Tongue (tissue), 2 donors: ENCODE data around the gene ARID1B. TPM values are rescaled to one million over a fixed set of nuclear protein-coding genes. Genes with fewer than 3 reads are reported as not detected.

Experiments
- DNase-seq: peaks from one replicate; pipeline ENCODE4 v3.0.0-alpha.2; 2015
- total RNA-seq: library from RNA; depleted of rRNA; stranded (reverse); fragments of >200 nt; gene quantifications from one replicate; pipeline ENCODE4 v1.2.3, GENCODE V29; 2014

Gene ARID1B
- total RNA-seq, 1 donor from 2014 or later, result 143 TPM

DNA sequence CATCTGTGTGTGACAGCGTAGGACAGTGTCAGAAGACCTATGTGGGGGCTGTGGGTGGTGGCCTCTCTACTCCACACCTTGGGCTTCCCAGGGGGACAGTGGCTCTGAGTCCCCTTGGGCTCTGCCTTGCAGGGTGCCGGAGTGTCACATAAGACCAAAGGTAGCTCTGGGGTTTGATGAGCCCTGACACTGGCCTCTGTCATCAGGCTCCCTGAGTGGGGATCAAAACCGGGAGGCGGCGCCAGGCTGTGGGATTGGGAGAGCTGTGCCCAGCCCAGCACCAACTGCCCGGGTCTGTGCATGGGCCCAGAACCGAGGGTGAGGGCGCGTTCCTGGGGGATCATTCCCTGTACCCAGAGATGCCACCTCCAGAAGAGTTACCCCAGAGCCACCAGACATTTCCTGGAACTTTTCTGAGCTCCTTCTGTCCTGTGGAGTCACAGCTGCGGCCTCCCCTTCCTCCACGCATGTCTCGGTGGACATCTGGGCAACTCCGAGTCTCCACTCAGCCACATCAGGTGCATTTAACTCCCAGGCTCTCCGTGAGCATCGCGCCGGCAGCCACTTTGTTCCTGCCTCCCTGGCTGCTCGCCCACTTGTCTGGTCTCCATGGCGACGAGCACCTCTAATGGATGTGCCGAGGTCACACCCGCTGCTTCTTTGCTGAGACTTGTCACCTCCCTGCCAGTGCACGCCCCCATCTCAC is 451.4 kb downstream of the ARID1B start:
- DNase-seq, result peak; percentile 28

DNA sequence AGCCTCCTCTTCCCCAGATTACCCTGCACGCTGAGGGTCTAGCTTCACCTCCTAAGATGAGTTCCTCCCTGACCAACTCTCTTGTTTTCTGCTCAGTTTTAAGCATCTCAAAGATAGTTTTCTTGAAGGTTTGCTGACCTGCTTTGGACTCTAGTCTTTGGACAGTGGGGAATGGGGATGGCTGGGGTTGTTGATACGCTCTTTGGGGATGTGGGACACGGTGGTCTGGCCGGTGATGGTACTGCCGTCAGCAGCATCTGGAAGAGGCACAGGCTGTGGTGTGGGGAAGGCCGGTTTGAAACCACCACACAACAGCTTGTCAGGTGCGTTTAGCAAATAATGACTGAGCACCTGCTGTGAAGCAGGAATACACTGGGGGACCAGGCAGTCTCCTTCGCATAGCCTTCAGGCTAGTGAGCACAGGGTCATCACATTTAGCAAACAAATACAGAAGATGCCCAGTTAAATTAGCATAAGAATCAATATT is 452.0 kb downstream of the ARID1B start:
- DNase-seq, result no peak

DNA sequence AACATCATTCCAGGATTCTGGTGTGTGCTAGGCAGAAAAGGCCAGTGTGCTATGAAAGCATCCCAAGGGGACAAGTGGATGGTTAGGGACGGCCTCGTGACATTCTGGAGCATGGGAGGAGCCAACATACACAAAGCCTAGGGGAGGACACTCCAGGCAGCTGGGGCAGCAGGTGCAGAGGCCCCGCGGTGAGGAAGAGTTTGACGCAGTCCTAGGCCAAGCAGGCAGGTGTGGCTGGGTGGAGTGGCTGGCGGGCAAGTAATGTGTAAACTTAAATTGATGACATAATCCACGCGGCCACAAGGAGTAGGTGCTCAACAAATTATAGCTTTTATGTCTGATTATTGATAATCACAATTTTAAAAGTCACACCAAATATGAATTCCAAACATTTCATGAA is 452.5 kb downstream of the ARID1B start:
- peak; percentile 55 for DNase-seq

DNA sequence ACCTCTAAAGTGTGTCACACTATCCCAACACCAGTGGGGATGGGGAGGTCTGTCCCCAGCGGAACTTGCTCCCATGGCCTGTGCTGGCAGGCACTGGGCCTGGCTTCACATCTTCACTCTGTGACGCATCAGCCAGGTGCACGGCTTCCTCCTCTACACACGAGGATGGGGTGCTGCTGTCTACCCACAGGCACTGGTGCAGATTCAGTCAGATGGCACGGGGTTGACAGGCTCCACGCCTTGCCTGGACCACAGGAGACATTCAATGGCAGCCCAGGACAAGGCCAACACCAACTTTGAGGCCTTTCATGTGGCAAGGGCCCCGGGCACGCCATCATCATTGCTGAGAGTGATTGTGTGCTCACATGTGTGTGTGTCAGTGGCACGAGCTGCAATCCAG is 453.7 kb downstream of the ARID1B start:
- DNase-seq, result no peak

DNA sequence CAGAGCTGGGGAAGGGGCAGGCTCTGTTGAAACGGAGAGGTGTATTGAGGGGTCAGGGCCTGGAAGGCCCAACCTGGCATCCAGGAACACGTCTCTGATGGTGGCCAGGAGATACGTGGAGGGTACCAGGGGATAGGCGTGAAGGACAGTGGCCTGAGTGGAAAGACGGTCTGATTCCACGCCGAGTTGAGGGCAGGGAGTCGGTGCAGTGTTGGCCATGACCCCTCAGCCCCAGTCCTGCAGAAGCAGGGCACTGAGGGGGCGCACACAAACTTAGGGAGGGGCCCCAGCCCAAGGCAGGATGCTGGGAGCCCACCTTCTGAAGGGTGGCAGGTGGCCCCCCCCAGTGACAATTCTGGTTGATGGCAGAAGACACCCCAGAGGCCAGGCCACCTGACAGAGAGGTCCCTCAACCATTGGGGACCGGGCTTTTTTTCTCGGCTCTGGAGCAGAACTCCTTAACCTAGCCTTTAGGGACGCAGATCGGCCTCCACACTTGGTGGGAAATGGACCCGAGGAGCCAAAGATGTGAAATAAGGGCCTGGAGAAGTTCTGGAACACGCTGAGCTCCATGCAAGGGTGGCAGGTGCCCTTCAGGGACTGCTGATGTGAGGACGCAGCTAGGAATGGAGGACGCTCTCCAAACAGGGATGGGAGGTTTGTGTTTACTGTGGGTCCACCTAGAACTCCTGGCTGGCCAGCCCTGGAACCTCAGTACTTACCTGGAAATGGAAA is 455.1 kb downstream of the ARID1B start:
- DNase-seq, result no peak

DNA sequence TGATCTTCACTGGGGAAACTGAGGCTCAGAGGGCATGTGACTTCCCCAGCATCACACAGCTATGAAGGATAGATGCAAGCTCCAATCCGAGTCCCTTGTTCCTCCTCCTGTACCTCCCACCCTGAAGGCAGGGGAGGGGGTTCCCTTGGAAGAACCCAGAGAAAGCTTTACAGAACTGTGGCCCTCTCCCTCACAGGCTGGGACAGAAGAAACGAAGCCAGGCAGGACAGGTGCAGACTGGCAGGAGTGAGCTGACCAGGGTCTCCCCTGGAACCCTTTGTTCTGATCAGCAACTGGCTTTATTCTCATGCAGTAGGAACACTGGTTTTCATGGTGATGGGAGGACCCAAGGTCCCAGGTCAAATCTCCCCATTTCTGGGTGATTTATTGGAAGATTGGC is 456.0 kb downstream of the ARID1B start:
- DNase-seq, result no peak

DNA sequence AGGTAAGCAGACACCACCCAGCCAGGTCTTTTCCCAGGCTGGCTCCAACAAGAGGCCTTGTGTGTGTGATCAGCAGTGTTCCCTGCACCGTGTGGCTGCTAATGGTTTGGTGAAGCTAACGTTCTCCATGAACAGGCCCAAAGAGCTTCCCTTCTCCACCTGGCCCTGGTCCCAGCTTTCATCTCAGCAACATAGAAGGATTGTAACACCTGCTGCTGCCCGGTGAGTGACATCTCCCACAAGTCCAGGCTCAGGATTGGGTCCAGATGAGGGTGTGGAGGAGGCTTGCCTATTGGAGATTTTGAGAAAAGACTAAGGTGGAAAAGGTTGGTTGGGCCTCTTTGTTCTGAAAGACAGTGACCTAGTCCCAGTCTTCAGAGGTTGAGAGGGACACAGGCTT is 456.5 kb downstream of the ARID1B start:
- peak; percentile 32 for DNase-seq

DNA sequence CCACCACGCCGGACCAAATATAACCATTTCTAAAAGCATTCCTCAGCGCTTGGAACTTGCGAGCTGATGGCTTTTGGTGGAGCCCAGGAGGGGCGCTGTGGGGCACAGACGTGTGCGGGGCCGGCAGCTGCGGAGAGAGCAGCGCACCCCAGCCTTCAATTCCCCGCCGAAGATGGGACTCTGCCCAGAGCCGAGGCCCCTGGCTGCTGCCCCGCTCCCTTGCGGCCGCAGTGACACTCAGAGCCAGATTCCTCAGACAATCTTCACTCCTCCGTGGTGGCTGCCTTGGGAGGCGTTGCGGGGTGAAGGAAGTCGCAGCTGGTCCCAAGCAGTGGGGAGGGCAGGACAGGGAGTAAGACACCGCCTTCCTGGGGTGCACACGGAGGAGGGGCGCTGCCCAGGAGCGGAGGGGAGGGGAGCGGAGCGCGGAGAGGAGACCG is 458.4 kb downstream of the ARID1B start:
- DNase-seq, result peak; percentile 78

DNA sequence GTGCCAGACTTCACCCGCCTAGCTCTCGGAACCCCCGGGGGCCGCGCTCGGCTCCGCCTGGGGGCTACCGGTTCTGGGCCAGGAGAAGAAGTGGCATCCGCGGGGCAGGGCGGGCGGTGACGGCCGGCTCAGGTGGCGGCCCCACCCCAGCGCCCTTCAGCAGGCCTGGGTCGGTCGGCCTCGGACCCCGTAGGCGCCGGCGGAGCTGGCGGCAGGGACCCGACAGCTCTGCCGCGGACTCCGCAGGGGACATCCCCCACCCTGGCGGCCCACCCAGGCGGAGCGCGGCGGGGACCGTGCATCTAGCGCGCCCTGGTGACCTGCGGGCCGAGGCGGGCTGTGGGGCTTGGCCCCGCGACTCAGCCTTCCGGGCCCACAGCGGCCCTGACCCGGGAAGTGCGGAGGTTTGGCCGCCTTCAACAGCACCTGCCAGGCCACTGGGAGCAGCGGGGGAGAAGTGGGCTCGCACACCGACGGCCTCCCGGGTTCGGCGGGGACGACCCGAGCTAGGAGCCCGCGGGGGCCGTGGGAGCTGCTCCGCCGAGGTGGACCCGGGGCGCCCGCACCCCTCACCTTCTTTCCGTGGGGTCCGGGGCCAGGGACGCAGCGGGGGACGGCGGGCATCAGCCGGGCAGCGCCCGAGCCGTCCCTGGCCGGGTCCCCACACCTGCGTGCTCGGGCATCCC is 459.0 kb downstream of the ARID1B start:
- DNase-seq, result no peak

DNA sequence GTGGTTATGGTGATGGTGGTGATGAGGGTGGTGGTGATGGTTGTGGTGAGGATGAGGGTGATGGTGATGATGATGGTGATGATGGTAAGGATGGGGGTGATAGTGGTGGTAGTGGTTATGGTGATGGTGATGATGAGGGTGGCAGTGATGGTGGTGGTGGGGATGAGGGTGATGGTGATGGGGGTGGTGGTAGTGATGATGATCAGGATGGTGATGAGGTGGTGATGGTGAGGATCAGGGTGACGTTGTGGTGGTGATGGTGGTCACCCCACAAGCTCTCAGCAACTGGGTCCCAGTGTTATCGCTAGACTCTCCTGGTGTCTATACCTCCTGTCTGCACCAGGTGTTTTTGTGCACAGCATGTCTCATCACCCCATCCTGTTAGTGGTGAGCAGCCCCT is 461.2 kb downstream of the ARID1B start:
- DNase-seq, result no peak

DNA sequence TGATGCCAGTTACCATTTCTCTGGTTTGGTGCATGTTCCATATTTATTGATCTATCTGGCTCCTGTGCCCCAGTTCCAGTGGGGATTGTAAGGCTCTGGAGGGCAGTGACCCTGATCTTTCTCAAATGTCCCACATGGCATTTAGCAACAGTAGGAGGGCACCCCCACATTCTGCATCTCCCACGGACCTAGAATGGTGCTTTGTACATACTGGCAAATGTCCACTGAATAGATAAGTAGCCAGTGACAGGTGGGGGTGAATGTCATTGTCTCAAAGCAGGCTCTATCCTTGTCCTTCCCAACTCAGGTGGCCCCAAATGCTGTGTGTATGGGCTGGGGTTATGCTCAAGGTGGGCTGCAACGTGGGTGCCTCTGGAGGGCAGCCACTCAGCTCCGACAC is 462.0 kb downstream of the ARID1B start:
- DNase-seq, result no peak

DNA sequence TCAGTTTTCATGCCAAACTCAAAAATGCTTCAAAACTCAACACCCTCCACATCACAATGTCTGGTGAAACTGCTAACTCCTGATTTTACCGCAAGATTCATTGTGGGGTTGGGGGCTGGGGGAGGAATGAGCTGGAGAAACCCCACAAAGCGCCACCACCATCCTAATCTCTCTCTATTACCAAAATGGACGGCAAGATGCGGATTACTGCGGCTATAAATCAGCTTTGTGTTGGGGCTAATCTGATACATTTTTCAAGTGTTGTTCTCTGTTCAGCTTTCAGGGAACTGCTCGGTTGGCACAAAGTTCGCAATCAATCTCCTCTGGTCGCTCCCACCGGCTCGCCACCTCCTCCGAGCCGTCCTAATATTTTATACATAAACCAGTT is 462.5 kb downstream of the ARID1B start:
- no peak for DNase-seq

DNA sequence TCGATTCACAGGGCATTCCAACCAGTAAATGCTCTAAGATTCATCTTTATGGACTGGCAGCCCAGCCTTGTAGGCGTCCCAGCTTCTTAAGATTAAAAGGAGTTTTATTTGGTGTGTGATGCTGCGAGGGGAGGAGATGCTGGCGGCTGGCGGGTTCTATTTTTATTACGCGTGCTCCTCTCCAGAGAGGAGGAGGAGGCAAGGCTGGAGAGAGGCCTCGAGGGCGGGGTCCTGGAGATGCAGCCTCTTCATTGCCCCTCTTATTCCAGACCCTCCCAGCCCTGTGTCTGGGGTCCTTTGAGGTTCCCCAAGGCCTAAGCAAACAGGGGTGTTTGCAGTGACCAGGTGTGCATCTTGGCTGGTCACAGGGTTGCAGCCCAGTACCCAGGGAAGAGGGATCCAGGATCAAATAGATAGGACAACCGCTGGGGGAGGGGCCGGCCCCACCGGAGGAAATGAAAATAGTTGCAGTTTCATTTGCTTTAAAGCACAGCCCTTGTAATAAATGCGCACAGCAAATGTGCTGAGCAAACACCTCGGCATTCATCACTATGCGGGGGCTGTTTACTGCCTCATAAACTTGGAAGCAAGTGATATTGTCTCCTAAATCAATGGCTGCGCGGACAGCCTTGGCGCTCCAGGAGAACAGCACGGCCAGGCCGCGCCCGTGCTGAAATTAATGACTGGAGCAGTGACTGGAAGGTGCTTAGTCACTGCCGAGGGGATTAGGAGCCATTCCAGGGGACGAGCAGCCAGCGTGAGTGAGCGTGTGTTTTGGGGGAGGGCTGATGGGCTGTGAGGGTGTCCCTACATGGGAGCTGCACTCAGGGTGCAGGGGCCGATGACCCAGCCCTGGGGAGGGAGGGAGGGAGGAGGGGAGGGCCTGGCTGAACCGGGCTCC is 463.1 kb downstream of the ARID1B start:
- DNase-seq, result no peak

DNA sequence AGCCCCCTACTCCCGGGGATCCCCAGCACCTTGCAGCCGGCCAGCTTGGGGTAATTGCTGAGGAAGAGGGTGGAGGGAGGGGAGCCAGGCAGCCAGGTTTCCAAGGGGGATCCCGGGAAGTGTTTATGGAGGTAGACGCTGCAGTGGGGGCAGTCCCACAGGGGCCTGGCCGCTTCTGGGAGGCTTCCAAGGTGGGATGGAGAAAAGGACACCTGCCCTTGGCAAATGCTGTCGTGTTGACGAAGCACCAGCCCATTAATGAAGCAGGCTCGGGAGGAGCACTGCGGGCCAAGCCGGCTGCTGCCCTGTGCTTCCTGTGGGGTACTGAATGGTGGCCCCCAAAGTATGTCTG is 463.8 kb downstream of the ARID1B start:
- DNase-seq, result no peak

DNA sequence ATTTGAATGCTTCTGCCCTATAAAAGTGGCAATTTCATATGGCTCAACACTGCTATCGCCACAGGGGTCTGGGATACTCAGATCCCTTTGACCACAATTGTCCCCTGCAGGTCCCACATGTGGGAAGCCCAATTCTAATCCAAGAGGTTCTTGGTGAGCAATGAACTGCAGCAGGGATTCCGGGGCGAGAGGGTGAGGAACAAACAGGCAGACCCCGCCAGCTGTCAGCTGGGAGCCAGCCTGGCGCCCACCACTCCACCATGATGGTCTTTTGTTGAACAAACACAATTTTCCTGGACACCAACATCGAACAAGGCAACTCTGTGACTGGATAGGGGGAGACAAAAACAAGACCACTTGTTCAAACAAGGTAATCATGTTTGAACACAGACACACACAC is 465.6 kb downstream of the ARID1B start:
- no peak for DNase-seq

DNA sequence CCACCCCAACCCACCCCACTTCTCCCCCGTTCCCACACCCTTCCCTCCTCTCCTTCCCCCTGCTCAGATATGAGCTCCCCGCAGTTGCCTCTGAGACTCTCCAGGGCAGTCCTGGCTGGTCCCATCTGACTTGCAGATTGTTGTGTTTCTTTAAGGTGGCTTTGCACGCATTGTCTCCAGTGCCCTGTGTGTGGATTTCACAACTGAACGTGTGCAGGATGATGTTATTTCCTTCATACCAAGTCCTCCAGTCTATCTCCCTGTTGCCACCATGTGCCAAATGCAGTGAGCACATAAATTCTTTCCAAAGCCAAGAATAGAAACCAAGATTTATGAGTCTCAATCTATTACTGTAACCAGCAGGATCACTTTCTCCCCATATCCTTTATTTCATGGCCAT is 467.0 kb downstream of the ARID1B start:
- no peak for DNase-seq

DNA sequence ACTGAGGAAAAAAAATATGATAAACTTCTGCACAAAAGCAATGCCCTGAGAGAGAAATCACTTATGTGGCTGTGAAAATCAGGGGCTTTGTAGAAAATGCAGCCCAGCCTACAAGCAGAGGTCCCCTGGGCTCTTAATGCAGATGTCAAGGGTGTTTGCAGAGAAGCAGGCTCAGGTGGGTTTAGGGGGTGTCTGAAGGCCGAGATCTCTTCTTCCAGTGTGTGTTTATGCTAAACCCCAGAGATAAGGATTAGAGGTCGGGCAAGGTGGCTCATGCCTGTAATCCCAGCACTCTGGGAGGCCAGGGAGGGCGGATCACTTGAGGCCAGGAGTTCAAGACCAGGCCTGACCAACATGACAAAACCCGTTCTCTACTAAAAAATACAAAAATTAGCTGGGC is 467.6 kb downstream of the ARID1B start:
- DNase-seq, result no peak

DNA sequence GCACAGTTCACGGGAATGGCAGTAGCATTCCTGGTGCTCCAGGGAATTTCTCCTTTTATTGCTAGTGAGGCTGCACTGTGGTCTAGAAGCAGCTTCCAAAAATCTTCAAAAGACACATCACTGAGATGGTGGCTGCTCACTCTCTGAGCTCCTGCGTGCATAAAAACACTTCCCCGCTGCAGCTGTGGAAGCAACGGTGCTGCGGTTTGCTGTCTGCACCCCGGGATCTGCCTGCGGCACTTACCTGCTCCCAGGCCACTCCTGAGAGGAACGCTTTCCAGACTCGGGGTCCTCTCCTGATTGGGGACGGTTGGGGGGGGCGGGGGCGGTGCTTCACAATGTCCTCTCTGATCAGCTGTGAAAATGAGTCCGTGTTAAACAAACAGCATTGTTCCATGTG is 468.3 kb downstream of the ARID1B start:
- no peak for DNase-seq

DNA sequence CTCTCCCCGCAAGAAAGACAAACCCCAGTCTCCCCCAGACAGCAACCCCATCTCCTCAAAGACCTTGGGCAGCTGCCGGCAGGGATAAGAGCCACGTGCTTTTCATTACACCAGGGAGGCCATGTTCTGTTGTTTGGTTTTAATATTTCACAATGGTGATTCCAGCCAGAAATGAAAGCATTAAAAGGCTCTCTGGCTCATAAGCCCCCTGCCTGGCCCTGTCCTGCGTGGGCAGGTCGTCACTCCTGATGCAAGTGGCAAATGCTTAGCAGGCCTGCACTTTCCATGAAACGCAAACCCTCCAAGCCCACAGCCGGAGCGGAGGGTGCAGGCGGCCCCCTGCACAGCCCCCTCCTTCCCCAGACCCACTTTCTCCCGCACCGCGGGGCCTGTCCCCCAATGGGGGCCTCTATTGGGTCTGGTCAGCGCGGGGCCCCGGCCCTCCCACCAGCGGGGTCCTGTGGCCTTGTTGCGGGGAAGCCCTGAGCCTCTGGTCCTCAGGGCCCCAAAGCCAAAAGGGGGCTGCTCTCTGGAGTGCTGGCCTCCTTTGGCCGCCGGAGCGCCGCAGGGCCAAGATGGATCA is 469.0 kb downstream of the ARID1B start:
- DNase-seq, result no peak

DNA sequence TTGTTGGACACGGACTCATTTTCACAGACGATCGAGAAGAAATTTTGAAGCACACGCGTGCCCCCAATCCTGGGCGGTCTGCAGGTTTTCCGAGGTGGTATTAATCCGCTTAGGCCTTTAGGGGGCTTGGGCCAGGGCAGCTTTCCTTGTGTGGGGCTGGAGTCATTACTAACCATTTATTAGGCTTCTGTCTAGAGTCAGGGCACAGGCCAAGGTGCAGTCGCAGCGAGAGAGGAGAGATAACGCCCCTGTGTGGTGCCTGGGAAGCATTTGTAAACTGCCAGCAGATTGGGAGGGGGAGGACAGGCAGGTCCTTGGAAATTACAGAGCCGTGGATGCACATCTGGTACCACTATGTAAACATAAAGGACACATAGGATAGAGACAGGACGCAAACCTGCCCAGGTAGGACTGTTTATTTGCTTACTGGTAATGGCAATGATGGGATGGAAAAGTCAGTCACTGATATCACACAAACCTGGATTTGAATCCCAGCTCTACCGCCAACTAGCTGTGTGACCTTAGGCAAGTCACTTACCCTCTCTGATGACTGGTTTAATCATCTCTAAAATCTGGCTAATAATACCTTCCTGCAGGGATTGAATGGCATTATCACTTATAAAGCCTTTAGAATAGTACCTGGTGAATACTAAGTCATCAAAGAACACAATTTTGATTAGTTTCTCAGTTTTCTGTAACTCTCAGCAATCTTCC is 469.8 kb downstream of the ARID1B start:
- no peak for DNase-seq

DNA sequence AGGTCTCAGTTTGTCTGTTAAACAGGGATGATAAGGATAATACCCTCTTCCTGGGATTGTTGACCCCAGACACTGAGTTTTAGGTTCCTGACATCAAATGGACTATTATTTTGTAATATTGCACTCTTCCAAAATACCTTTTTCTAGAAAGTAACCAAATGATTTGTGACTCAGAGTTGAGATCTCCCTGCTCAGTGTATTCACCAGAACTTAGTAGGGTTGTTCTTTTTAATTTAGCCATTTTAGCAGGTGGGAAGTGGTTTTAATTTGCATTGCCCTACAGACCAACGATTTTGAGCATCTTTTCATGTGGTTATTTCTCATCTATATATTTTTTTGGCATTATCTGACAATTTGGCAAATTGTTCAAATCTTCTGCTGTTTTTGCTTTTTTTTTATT is 471.1 kb downstream of the ARID1B start:
- no peak for DNase-seq
